H9 (cell line): Measurements from ENCODE around the gene PXDN. TPM values are rescaled to one million over a fixed set of nuclear protein-coding genes. Genes with fewer than 3 reads are reported as not detected.

Experiments used
- DNase-seq: peaks from one replicate; pipeline ENCODE4 v3.0.0-alpha.2; 2017
- H2AFZ ChIP-seq: one replicate; pipeline ENCODE4 v1.6.1; 2013; ENCODE audit warnings: mild to moderate bottlenecking, low read length, control low read depth, moderate library complexity
- H2AK5ac ChIP-seq: 2 replicates; pipeline ENCODE4 v1.6.1; 2013; ENCODE audit warnings: low read length, control low read depth, mixed read lengths; ENCODE audit not compliant: insufficient read length
- H2BK120ac ChIP-seq: one replicate; pipeline ENCODE4 v1.6.1; 2013; ENCODE audit warnings: low read depth, mild to moderate bottlenecking, low read length, control low read depth, inconsistent platforms; ENCODE audit not compliant: poor library complexity, severe bottlenecking
- H2BK12ac ChIP-seq: 2 replicates; pipeline ENCODE4 v1.6.1; 2013; ENCODE audit warnings: low read length, control low read depth, mixed read lengths, low read depth; ENCODE audit not compliant: insufficient read length
- H2BK15ac ChIP-seq: 2 replicates; pipeline ENCODE4 v1.6.1; 2013; ENCODE audit warnings: low read depth, low read length, control low read depth
- H2BK20ac ChIP-seq: one replicate; pipeline ENCODE4 v1.6.1; 2013; ENCODE audit warnings: low read depth, mild to moderate bottlenecking, low read length, control low read depth, inconsistent platforms; ENCODE audit not compliant: poor library complexity, severe bottlenecking
- H2BK5ac ChIP-seq: 2 replicates; pipeline ENCODE4 v1.6.1; 2013; ENCODE audit warnings: low read length, control low read depth, mixed read lengths; ENCODE audit not compliant: insufficient read length
- H3K14ac ChIP-seq: 2 replicates; pipeline ENCODE4 v1.6.1; 2013; ENCODE audit warnings: low read length, control low read depth; ENCODE audit not compliant: insufficient read depth
- H3K18ac ChIP-seq: 2 replicates; pipeline ENCODE4 v1.6.1; 2013; ENCODE audit warnings: low read depth, mild to moderate bottlenecking, mixed read lengths, low read length, control low read depth; ENCODE audit not compliant: insufficient read length
- H3K23ac ChIP-seq: 2 replicates; pipeline ENCODE4 v1.6.1; 2013; ENCODE audit warnings: low read length, control low read depth, mixed read lengths, low read depth; ENCODE audit not compliant: insufficient read length
- H3K23me2 ChIP-seq: 2 replicates; pipeline ENCODE4 v1.6.1; 2013; ENCODE audit warnings: low read depth, mild to moderate bottlenecking, mixed read lengths, low read length, control low read depth; ENCODE audit not compliant: insufficient read length, poor library complexity, severe bottlenecking
- H3K27ac ChIP-seq: 2 replicates; pipeline ENCODE4 v1.5.1; 2013; ENCODE audit warnings: low read length, control low read depth, mixed read lengths, low read depth; ENCODE audit not compliant: insufficient read length
- H3K27me3 ChIP-seq: 2 replicates; pipeline ENCODE4 v1.6.1; 2013; ENCODE audit warnings: low read length, control low read depth, inconsistent platforms; ENCODE audit not compliant: insufficient read depth
- H3K4ac ChIP-seq: 2 replicates; pipeline ENCODE4 v1.6.1; 2013; ENCODE audit warnings: low read depth, mild to moderate bottlenecking, control low read depth, inconsistent platforms, low read length, moderate library complexity
- H3K4me1 ChIP-seq: 2 replicates; pipeline ENCODE4 v1.6.1; 2013; ENCODE audit warnings: low read length, control low read depth, inconsistent platforms; ENCODE audit not compliant: insufficient read depth
- H3K4me2 ChIP-seq: 2 replicates; pipeline ENCODE4 v1.6.1; 2013; ENCODE audit warnings: low read length, control low read depth, mixed read lengths; ENCODE audit not compliant: insufficient read length, insufficient read depth
- H3K56ac ChIP-seq: 2 replicates; pipeline ENCODE4 v1.6.1; 2013; ENCODE audit warnings: low read depth, mild to moderate bottlenecking, mixed read lengths, low read length, control low read depth; ENCODE audit not compliant: insufficient read length
- H3K79me1 ChIP-seq: 2 replicates; pipeline ENCODE4 v1.6.1; 2013; ENCODE audit warnings: low read depth, mild to moderate bottlenecking, moderate library complexity, low read length, control low read depth, inconsistent platforms; ENCODE audit not compliant: insufficient read depth, poor library complexity, severe bottlenecking
- H3K79me2 ChIP-seq: 2 replicates; pipeline ENCODE4 v1.6.1; 2013; ENCODE audit warnings: low read length, control low read depth, inconsistent platforms; ENCODE audit not compliant: insufficient read depth
- H3K9ac ChIP-seq: 2 replicates; pipeline ENCODE4 v1.6.1; 2013; ENCODE audit warnings: low read length, control low read depth, mixed read lengths; ENCODE audit not compliant: insufficient read length; ENCODE audit errors: extremely low read depth
- H3K9me3 ChIP-seq: one replicate; pipeline ENCODE4 v1.6.1; 2013; ENCODE audit warnings: low read depth, low read length, inconsistent platforms; ENCODE audit not compliant: control insufficient read depth
- H3T11ph ChIP-seq: one replicate; pipeline ENCODE4 v1.6.1; 2013; ENCODE audit warnings: mild to moderate bottlenecking, low read length, control low read depth, inconsistent platforms
- H4K20me1 ChIP-seq: one replicate; pipeline ENCODE4 v1.6.1; 2013; ENCODE audit not compliant: control insufficient read depth, insufficient read length, insufficient read depth
- H4K5ac ChIP-seq: 2 replicates; pipeline ENCODE4 v1.6.1; 2013; ENCODE audit warnings: low read depth, mild to moderate bottlenecking, mixed read lengths, low read length, control low read depth; ENCODE audit not compliant: insufficient read length
- H4K8ac ChIP-seq: replicated peaks from 2 replicates; pipeline ENCODE4 v1.6.1; 2013; ENCODE audit warnings: low read length, control low read depth, mixed read lengths, low read depth; ENCODE audit not compliant: insufficient read length
- H4K91ac ChIP-seq: 2 replicates; pipeline ENCODE4 v1.6.1; 2013; ENCODE audit warnings: low read depth, mild to moderate bottlenecking, moderate library complexity, mixed read lengths, low read length, control low read depth; ENCODE audit not compliant: insufficient read length
- H3K27ac Mint-ChIP-seq, 3 experiments: 2 replicates in 2 of 3; 3 replicates in 1 of 3; pipeline ENCODE4 v1.8.0; 2020 to 2021; ENCODE audit warnings: mixed read lengths in 3 of 3, mild to moderate bottlenecking in 1 of 3, moderate library complexity in 1 of 3
- H3K27me3 Mint-ChIP-seq: 2 replicates; pipeline ENCODE4 v1.8.0; 2021; ENCODE audit warnings: low read depth, mild to moderate bottlenecking, moderate library complexity, mixed read lengths
- H3K36me3 Mint-ChIP-seq, 3 experiments: 2 replicates in 2 of 3; 3 replicates in 1 of 3; pipeline ENCODE4 v1.8.0; 2020 to 2021; ENCODE audit warnings: low read depth in 3 of 3, mixed read lengths in 3 of 3; ENCODE audit not compliant: insufficient read depth in 1 of 3
- H3K4me1 Mint-ChIP-seq, 2 experiments: 2 replicates each; pipeline ENCODE4 v1.8.0; 2020; ENCODE audit warnings: mixed read lengths in 2 of 2
- H3K4me3 Mint-ChIP-seq, 2 experiments: 2 replicates in 1 of 2; 3 replicates in 1 of 2; pipeline ENCODE4 v1.8.0; 2020 to 2021; ENCODE audit warnings: mild to moderate bottlenecking in 2 of 2, mixed read lengths in 2 of 2, moderate library complexity in 1 of 2
- H3K9me3 Mint-ChIP-seq, 2 experiments: 2 replicates in 1 of 2; 3 replicates in 1 of 2; pipeline ENCODE4 v1.8.0; 2020; ENCODE audit warnings: mild to moderate bottlenecking in 2 of 2, mixed read lengths in 2 of 2, moderate library complexity in 1 of 2
- WGBS: extraction: QIAGEN DNeasy Blood & Tissue Kit; methylation state at CpG from one replicate; pipeline ENCODE4 v1.1.7; 2013; ENCODE audit warnings: missing lambda C conversion rate, low lambda C conversion rate, mixed read lengths; ENCODE audit not compliant: insufficient read length; ENCODE audit errors: extremely low coverage; 5-methylcytosine and 5-hydroxymethylcytosine counted together
- total RNA-seq: library from RNA; stranded (reverse); gene quantifications from 2 replicates; pipeline ENCODE4 v1.2.1, GENCODE V29; 2021
- TF ChIP-seq, protein P1 (sequence below): fragments of 200-600 bp; sonication (generic); conservative IDR thresholded peaks from 3 replicates; pipeline ENCODE4 v1.8.0; 2021; ENCODE audit warnings: antibody characterized with exemption, mild to moderate bottlenecking

PXDN gene
- total RNA-seq, 1 experiment from 2014 or later: 146 TPM

DNA sequence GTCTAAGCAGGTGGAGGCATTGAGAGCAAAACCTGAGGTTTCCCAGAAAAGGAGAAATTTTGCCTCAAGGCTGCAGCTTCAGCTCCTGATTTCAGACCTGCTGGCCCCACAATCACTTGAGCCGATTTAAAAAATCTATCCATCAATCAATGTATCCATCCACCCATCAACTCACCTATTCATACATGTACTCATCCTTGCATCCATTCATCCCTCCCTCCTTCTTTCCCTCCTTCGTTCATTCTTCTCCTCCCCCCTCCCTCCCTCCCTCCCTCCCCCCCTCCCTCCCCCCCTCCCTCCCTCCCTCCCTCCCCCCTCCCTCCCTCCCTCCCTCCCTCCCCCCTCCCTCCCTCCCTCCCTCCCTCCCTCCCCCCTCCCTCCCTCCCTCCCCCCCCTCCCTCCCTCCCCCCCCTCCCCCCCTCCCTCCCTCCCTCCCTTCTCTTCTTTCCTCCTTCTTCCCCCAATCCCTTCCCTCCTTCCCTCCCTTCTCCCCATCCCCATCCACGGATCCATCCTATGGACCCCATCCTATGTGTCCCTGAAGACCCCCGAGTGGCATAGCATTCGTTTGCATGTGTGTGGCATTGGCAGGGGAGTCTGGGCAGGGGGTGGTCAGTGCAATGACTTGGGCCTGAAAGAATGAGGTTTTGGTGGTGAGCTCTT is 6.1 kb upstream of the PXDN start:
- Mint-ChIP-seq H3K4me3 (no peak overlapping the region), H3K27me3 (peaks cover 56% of the 10 kb centered on the region), H3K4me1 (peaks cover 7 to 11% of the 10 kb centered on the region in 2 experiments), H3K9me3 (peaks cover 25 to 31% of the 10 kb centered on the region in 2 experiments), H3K36me3 (peaks cover 15 to 28% (median 22%) of the 10 kb centered on the region in 3 experiments), H3K27ac (no peak overlapping the region)
- Histone ChIP-seq H3K4me2 (no peak overlapping the region), H3K18ac (no peak overlapping the region), H2AK5ac (no peak overlapping the region), H3K56ac (no peak overlapping the region), H3K9me3 (peaks cover 14% of the 10 kb centered on the region), H3K14ac (no peak overlapping the region), H2BK20ac (no peak overlapping the region), H4K8ac (no peak overlapping the region), H2BK15ac (no peak overlapping the region), H3K79me1 (no peaks in the 10 kb centered on the region), H4K91ac (no peak overlapping the region), H3K27ac (no peak overlapping the region), H4K20me1 (no peaks in the 10 kb centered on the region), H3K23ac (no peak overlapping the region), H3K27me3 (no peaks in the 10 kb centered on the region), H2AFZ (no peak overlapping the region), H2BK12ac (no peak overlapping the region), H2BK120ac (no peak overlapping the region), H3K79me2 (no peaks in the 10 kb centered on the region), H4K5ac (no peak overlapping the region), H3K4ac (no peak overlapping the region), H3K23me2 (no peaks in the 10 kb centered on the region), H2BK5ac (no peak overlapping the region), H3K9ac (no peak overlapping the region), H3K4me1 (no peaks in the 10 kb centered on the region), H3T11ph (no peak overlapping the region)
- DNase-seq: no peak
- TF ChIP-seq, protein P1, sequence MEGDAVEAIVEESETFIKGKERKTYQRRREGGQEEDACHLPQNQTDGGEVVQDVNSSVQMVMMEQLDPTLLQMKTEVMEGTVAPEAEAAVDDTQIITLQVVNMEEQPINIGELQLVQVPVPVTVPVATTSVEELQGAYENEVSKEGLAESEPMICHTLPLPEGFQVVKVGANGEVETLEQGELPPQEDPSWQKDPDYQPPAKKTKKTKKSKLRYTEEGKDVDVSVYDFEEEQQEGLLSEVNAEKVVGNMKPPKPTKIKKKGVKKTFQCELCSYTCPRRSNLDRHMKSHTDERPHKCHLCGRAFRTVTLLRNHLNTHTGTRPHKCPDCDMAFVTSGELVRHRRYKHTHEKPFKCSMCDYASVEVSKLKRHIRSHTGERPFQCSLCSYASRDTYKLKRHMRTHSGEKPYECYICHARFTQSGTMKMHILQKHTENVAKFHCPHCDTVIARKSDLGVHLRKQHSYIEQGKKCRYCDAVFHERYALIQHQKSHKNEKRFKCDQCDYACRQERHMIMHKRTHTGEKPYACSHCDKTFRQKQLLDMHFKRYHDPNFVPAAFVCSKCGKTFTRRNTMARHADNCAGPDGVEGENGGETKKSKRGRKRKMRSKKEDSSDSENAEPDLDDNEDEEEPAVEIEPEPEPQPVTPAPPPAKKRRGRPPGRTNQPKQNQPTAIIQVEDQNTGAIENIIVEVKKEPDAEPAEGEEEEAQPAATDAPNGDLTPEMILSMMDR: no peak
- WGBS: 100% methylated on average over 1 of the region's 5 CpGs
